Measurements from ENCODE around the gene GRM4.

Gene GRM4

DNA sequence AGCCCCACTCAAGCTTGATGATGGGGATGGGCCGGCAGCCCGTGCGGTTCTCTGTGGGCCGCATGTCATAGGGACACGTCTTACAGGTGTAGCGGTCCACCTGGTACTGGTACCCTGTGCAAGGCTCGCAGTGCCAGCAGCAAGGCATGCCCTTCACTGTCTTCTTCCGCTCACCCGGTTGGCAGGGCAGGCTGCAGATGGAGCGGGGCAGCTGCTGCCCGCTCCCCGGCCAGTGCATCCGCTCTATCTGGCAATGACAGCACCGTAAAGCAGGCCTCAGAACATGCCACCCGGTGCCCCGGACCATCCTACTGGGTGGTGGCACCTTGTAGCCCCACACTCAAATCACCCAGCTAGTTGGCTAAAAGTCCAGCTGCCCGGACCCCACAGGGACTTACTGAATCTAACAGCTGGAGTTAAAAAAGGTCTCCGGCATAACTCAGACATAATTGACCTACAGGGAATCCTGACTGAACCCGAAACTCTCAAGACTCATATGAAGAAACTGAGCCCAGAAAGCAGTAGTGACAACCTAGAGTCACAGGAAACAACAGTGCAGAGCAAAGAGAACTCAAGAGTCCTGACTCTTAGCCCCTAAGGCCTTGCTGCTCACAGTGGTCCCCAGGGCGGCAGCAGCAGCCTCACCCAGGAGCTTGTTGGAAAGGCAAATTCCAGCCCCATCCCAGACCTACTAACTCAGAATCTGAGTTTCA, 109.4 kb downstream of the GRM4 start:
- DNase-seq = no peak

DNA sequence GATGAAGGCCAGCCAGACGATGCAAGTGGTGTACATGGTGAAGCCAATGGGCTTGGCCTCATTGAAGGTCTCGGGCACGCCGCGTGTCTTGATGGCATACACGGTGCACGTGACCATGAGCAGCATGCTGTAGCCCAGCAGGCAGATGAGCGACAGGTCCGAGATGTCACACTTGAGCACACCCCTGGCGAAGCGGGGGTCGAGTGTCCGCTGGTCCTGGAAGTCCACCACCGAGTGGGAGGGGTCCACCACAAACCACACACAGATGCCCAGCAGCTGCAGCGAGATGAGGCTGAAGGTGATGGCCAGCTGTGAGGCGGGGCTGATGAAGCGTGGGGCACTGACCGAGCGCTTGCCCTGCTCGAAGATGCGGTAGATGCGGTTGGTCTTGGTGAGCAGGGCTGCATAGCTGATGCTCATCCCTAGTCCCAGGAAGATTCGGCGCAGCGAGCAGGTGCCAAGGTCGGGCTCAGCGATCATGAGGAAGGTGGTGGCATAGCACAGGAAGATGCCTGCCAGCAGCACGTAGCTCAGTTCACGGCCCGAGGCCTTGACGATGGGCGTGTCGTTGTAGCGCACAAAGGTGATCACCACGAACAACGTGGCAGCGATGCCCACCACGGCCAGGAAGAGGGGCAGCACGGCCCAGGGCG, 110.1 kb downstream of the GRM4 start:
- DNase-seq = no peak

DNA sequence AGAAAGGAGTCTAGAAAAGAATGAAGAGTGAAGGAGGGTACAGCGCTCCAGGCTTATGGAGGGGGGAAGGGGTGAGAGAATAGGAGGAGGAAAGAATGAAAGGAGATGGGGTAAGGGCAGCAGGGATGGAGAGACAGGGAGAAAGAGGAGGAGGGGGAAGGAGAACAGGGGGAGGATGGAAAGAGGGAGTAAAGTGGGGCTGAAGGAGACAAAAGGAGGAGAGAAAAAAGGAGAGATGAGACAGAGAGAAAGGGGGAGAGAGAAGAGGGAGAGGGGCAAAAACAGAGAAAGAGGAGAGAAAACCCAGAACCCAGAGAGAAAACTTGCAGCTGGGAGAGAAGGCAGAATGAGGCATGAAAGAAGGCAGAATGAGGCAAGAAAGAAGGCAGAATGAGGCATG, 110.7 kb downstream of the GRM4 start:
- DNase-seq = no peak

DNA sequence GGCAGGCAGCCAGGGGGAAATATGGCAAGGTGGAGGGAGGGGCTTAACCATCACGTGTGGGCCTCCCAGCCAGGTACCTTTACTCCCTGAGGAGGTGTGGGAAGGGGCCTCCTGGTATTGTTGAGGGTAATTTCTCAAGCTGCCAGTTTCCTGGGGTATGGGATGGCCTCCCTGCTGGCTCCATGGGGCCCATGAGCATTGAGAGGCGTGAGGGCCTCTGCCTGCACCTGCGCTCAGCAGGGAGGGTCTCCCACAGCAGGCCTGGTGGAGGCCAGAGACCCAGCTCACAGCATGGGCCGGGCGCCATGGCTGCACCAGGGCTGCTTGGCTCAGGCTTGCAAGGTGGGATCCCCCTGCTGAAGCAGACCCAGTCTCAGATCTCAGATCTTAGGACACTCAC, 113.0 kb downstream of the GRM4 start:
- DNase-seq = no peak

DNA sequence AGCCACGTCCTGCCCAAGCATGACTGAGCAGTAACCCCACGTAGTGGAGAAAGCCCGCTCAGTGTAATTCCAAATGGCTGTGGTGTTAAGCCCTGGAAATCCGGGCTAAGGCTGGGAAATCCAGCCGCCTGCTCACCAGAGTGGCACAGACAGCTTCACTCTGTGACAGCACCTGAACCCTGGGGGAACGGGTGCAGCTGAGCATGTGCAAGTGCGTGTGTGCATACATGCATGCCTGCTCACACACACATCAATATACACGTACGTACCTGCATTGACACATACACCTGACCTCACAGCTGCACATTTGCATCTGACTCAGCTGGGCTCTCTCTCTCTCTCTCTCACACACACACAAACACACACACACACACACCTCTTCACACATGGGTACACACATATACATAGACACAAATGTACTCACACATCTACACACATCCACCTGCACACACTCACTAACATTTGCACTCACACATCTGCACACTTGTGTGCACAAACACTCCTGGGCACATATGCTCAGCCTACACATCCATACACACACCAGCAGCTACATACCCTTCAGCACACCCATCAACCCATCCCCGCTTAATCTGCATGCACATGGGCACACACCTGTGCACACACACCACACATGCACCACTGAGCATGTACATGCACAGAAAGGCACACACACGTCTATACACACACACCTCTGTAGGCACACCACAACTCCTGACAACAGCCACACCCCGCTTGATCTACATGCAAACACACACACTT, 114.1 kb downstream of the GRM4 start:
- no peak for DNase-seq

DNA sequence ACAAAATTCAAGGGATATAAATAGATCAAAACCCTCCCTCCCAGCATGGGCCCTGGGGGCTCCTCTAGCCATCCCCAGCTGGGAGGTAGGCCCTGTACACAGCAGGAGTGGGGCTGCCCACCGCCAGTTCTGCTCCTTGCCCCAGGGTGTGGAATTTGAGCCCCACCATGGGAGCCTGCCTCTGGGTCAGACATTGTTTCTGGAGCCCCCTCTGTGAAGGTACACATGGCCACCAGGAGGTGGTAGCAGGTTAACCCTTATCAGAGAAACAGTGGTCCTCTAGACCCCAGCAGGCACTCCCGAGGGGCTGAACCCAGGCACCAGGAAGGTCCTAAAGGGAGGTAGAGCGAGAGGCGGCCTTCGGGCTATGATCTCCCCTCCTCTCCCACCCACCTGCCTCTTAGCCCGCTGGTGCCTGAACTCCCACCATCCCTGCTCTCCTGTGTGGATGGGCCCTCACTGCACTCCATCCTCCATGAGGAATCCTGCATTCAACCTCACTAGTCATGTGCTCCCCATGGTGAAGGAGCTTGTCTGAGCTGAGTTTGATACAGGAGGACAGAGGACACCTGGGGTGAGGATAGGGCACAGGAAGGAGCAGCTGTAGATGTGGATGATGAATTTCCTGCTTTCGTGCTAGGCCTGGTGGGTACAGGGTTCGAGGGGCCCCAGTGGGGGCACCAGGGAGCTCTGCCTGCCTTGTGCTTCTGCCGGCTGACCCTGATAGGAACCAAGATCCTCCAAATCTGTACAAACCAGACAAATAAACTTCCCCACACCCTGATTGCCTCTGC, 114.9 kb downstream of the GRM4 start:
- no peak for DNase-seq

DNA sequence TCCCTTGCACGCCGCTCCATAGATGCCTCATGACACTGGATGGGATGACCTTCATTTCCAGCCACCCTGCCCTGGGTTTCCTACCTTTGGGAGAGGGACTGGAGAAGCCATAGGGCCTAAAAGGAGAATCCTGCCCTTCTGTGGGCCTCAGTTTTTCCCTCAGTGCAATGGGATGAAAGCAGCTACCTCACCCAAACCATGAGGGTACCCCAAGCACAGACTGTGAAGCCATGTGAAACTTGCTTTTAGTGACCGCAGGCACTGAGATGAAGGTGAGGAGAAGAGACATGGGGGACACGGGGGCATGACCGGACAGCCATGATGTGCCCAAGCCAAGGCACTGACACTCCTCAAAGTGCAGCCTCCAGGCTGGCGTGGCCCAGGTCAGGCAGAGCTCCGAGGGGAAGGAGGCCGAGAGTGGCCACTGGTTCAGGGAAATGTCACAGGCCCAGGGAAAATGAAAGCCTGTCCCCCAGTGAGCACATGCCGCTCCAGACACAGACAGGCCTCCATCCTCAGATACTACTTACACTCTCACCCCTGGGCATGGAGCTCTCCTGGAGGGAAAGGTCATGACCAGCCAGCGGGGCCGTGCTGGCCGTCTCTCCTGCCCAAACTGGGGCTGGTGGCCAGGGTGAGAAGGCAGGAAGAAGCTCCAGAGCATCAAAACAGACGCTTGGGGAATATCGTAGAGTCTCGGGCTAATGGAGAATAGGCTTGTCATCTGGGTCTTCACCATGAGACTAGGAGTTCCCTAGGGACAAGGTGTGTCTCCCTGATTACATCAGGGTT, 116.2 kb downstream of the GRM4 start:
- no peak for DNase-seq

DNA sequence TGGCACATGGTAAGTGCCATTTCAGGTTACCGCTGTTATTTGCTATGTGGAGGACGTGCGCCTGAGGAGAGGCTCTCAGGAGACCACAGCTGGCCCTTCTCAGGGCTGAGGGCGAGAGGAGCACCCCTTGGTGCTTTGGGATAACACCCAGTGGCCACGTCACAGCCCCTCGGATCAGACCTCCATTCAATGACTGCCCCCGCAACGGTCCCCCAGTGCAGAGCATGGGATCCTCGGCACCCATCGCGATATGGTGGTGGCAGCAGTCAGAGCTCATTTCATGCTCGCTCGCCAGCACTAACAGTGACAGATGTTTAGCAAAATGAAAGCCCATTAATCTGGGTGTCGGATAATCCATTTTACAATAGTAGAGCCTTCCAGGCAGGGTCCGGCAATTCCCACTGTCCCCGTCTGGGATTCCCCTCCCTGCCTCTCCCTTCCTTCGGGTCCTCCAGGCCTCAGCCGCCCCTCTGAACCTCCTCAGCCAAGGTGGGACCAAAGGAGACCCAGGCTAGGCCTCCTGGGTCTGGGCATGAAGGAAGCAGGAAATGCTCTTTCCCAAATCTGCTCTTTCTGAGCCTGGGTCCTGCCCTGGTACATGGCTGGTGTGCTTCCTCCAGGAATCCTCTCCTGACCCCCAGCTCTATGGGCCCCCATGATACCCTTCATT, 117.1 kb downstream of the GRM4 start:
- DNase-seq = no peak

DNA sequence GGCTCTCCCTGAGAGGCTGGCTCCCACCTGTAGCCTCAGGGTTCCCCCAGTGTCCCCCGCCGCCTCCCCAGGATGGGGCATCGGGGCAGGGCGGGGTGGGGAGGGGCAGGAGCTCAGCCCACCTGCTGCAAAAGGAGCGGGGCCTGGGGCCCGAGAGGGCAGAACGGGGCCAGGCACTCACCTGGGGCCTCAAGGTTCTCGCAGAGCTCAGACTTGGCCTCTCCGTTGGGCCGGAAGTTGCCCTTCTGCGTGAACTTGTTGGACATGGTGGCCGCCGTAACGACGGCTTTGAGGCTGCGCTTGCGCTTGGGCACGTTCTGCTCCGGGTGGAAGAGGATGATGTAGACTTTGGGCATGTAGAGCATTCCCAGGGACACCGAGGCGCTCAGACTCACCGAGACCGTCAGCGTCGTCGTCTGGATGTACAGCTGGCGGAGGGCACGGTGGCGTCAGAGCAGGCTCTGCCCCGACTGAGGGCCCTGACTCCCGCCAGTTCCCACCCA, 117.9 kb downstream of the GRM4 start:
- no peak for DNase-seq

DNA sequence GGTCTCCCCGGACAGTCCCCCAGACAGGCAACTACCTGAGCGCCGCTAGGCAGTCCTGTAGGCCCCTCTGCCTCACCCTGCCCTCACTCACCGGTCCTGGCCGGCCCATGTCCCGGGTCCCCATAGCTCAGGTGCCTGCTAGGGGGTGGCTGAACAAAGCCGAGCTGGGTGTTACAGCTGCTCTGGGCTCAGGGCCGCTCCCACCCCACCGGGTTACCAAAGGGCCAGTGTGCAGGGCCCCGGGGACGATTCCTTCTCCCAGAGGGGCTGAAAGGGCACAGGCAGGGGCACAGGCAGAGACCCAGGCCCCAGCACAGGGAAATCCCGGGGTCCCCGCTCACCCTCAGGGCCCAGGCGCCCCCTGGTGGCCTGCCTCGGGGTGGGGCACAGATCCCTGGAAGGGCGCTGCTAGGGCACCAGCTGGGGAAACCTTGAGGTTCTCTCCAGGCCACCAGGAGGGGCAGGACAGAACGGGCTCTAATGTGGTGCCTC, 118.4 kb downstream of the GRM4 start:
- DNase-seq = no peak

DNA sequence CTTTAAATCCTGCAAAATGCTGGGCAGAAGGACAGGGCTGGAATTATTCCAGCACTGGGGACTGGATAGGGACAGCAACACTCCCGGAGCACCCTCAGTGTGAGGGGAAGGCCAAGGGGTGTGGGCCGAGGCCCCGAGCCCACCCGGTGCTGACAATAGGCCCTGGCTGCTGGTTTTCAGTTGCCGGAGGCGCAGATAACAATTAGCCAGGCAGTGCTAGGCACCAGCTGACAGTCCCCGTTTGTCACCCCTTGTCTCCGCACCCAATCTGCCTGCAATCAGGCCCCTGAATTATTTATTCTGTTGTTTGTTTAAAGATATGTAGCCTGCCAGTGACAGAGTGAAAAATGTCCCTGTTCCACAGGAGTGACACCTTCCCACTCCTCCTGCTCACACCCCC, 120.0 kb downstream of the GRM4 start:
- DNase-seq = no peak

DNA sequence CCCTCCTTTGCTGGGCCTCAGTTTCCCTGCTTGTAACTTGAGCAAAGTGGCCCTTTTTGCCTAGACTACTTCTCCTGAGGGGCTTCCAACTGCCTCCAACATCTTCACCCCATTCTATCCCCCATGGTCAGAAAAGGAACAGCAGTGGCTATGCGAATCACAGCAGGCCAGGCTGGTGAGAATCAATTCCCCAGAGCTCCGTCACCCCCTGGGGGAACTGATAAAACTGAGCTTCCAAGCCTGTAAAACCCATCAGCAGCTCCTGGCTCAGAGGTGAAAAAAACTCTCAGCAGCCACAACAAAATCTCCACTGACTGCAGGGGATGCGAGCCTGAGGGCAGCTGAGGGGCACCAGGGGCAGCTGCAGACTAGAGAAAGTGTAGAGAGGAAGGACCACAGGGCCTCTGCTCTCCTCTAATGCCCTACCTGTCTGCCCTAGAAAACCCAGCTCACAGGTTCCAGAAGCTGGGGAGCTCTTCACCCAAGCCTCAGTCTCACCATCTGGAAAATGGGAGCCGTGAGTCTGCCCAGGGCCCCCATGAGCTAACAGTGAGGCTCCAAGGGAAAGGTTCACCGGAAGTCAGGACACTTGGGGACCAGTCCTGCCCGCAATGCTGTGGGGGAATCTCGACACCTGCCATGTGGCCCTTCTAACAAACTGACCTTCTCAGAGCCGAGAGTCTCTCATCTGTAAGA, 120.6 kb downstream of the GRM4 start:
- no peak for DNase-seq

DNA sequence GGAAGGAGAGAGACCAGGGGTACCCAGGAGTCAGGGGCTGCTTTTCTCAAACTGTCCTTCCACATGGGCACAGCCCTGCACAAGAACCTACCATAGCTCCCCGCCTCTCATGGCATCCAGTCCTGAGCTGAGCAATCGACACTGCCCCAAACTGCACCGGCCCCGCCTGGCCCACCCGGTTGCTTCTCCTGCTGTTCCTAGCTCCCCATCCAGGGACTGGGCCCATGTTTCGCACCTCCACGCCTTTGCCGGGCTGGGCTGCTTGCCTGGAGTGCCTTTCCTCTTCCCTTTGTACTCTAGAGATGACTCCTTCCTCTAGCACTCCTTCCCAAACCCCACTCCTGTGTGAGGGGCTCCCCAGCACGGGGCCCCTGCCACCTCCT, 123.0 kb downstream of the GRM4 start:
- no peak for DNase-seq

DNA sequence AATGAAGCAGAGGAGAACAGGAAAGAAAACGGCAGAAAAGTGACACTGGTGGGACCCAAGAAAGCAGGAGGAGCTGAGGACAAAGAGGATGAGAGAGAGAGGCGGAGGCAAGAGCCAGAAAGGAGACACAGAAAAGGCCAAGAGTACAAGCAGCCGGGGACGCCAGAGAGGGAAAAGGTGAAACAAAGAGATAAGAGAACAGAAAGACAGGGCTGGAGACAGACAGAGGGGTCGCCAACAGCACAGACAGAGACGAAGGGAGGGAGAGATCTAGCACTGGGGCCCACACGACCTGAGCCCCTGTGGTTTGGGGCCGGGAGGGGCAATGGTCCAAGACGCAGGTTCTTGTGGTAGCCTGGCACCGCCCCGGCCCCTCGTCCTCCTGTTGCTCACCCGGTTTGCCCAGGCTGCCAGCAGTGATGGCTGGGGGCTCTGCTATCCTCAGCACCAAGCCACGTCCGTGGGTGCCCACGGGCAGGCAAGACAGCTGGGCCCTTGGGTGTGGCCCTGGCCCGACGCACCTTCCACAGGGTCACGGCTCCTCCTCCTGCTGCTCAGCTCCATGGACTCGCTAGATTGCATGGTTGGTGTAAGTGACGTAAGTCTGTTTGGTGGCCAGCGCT, 123.5 kb downstream of the GRM4 start:
- no peak for DNase-seq

DNA sequence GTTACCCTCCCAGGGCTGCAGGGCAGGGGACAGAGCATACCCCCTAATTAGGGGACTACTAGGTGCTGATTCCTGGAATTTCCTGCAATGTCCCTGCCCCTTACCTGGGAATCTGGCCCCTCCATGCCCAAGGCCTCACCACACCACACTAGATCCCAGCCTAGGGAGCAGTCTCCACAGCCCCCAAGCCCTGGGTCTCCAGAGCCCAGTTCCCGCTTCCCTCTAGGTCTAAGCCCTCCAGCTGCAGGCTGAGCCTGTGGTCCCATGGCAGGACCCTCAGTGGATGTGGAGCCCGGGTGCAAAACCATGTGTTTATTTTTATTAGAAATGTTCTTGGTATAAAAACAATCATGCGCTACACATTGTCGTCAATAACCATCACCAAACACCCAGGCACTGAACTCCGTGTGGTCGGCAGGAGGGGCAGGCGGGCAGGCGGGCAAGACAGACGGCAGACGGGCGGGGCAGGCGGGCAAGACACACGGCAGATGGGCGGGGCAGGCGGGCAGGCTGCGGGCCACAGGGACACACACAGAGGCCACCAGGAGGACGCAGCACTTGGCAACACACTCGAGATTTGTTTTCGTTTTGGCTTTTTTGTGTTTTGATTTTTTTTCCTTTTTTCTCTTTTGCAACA, 124.2 kb downstream of the GRM4 start:
- no peak for DNase-seq

DNA sequence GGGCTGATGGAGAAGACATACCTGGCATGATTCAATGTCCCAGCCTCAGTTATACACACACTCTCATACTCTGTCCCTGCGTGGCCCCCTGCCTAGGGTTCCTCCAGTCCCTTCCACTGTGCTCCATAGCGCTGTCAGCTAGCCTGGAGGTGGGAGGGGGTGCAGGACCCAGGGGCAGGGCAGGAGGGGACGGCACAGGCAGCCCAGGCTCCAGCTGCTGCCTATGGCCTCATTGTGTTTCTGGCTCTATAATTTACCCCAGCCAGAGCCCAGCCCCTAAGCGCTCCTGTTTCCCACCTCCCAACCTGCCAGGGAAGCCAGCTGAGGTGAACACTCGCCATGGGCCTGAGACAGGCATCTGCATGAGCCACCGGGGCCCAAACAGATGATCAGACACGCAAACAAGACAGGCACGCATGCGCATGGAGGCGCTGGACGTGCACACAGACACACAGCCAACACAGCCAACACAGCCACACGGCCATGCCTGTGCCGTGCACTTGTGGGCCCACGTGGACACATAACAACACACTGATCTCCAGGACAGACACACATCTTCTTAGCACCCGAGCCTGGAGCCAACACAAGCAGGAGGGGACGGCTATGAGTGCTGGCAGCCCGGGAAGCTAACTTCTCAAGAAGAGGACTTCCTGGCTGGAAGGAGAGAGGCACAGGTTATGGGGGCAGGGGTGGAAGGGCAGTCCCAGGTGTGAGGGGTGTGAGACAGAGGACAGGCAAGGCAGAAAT, 124.9 kb downstream of the GRM4 start:
- no peak for DNase-seq

DNA sequence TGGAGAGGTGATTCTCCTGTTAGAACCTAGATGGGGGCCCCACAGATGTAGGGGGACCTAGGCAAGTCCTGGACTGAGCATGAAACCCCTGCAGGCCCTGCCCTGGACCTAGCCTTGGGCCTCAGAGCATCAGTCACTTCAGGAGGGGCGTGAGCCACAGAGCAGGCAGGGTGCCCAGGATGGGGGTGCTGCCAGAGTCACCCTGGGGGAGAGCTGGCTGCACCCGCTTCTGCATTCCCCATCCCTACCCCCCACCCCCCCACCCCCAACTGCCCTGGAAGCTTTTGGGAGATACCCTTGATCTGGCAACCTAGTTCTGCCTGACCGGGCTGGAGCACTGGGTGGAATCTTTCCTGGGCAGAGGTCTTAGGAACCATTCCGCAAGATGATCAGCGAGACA, 125.6 kb downstream of the GRM4 start:
- no peak for DNase-seq

DNA sequence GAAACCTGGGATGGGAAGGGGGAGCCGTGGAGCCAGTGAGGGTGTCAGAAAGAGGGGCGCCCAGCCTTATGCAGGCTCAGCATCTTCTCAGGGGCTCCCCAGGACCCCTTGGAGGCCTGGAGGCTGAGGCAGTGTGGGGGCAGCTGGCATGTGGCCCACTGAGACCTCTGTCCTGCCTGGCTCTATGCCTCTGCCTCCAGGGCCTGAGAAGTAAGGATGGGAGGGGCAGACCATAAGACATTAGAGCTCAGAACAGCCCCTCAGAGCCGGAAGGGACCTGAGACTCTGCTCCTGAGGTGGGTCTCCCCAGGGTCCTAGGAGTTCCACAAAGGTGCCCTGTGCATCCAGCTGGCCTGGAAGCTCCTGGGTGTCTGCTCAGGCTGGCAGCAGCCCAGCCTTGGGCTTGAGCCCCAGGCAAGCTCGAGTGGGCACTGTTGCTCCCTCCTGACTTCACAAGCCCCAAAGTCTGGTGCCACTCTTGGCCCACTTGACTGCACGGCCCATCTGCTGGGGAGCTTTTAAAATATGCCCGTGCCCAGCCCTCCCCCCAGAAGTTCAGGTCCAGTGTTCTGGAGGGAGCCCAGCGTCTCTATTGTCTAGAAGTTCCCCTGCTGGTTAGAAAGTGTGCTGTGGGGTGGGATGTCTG, 126.8 kb downstream of the GRM4 start:
- DNase-seq = no peak

DNA sequence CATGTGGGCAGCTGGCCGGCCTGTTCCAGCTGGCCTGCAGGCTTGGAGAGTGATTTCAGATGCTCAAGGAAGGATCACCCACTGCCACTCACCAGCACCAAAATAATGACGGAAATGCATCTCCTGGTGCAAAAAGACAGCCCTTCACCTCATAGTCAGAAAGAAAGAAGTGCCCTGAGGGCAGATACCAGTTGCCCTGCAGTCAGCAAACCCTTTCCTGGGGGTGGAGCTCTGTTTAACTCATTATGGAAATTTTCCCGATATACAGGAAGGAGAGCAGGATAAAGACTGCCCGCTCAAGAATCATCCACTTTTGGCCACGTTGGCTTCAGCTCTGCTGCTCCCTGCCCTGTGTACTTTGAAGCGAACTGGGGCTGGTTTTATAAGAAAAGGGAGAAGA, 127.9 kb downstream of the GRM4 start:
- no peak for DNase-seq
